ENCODE data around the gene CAPN13. TPM values are rescaled to one million over a fixed set of nuclear protein-coding genes. Genes with fewer than 3 reads are reported as not detected.

CAPN13 gene
- polyA plus RNA-seq, 3 donors from 2014 or later, result not detected

DNA sequence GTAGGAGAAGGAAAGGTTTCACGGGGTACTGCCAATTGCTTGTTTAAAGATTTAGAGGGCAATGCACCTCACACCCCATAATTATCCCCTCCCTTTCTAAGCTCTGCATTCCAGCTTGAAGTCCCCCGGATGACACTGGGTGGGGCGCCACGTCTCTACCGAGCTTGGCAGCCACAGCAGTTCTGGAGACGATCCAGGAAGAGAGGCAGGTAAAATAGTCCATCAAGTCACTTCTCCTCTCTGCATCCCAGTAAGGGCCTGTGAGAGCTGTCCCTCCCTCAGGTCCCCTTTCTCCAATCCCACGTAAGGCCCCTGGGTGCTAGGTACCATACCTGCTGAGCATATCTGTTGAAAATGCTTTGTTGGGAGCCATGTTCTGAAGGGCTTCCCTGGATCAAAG, 65.7 kb downstream of the CAPN13 start:
- H3K36me3 Mint-ChIP-seq, result peaks cover 0 to 3% (median 0%) of the 10 kb centered on the region in 3 donors
- no peaks in the 10 kb centered on the region for H3K9me3 Mint-ChIP-seq
- H3K27ac Mint-ChIP-seq, result no peak overlapping the region
- DNase-seq, result no peak
- peaks cover under 1 to 3% (median 2%) of the 10 kb centered on the region in 3 donors for H3K27me3 Mint-ChIP-seq (ENCODE audit: low read depth in 3 of 3)
- no peaks in the 10 kb centered on the region for H3K4me1 Mint-ChIP-seq
- no peak overlapping the region for H3K4me3 Mint-ChIP-seq

DNA sequence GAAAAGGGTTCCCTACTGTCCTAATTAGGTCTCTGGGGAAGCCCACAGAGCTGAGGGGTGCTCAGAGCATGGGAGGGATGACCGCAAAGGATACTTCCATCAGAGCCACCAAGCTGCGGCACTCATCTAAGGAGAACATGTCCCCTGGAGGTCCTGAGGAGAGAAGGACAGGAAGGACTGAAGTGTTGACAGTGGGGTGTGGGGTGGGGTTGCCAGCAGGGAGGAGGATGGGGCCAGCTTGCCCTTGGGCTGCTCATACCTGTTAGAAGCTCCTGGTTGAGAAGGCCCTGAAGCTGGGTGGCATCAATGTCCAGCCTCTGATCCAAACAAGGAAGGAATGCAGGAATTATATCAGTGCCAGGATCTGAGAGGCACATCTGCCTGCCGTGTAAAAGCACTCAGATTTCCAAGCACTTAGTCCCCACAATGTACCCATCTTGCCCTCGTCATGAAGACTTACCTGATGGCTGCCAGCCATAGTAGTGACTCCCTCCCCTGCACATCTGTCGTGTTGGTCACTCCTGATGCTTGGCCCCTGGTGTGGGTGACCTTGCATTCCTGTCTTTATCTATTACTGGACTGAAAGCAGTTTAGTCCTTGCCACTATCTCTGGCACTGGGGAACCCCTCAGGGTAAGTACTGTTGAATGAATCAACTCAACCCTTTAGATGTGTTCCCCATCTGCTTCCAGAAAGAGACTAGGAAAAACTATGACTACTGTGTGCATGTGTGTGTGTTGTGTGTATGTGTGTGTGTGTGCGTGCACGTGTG, 68.9 kb downstream of the CAPN13 start:
- peaks cover 0 to 3% (median 0%) of the 10 kb centered on the region in 3 donors for H3K27me3 Mint-ChIP-seq (ENCODE audit: low read depth in 3 of 3)
- H3K27ac Mint-ChIP-seq, result no peak overlapping the region
- H3K9me3 Mint-ChIP-seq, result no peaks in the 10 kb centered on the region
- H3K4me1 Mint-ChIP-seq, result no peaks in the 10 kb centered on the region
- peaks cover 0 to 3% (median 0%) of the 10 kb centered on the region in 3 donors for H3K36me3 Mint-ChIP-seq
- H3K4me3 Mint-ChIP-seq, result no peak overlapping the region
- no peak for DNase-seq

DNA sequence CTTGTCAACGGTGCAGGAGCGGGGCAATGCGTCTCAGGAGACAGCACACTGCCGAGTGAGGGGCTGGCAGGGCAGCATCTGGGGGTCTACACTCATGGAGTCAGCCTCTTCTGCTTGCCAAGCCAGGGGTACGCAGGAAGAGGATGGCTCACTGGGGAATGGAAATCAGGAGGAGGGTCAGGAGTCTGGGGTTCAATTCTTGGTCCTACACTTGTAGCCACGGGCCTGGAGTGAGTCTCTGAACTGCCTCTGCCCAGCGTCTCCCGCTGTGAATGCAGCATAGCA, 70.0 kb downstream of the CAPN13 start:
- H3K27me3 Mint-ChIP-seq (ENCODE audit: low read depth in 3 of 3), result peaks cover 0 to 3% (median 0%) of the 10 kb centered on the region in 3 donors
- no peak overlapping the region for H3K4me3 Mint-ChIP-seq
- H3K4me1 Mint-ChIP-seq, result no peaks in the 10 kb centered on the region
- no peak overlapping the region for H3K27ac Mint-ChIP-seq
- H3K9me3 Mint-ChIP-seq, result no peaks in the 10 kb centered on the region
- no peak for DNase-seq
- H3K36me3 Mint-ChIP-seq, result no peaks in the 10 kb centered on the region

DNA sequence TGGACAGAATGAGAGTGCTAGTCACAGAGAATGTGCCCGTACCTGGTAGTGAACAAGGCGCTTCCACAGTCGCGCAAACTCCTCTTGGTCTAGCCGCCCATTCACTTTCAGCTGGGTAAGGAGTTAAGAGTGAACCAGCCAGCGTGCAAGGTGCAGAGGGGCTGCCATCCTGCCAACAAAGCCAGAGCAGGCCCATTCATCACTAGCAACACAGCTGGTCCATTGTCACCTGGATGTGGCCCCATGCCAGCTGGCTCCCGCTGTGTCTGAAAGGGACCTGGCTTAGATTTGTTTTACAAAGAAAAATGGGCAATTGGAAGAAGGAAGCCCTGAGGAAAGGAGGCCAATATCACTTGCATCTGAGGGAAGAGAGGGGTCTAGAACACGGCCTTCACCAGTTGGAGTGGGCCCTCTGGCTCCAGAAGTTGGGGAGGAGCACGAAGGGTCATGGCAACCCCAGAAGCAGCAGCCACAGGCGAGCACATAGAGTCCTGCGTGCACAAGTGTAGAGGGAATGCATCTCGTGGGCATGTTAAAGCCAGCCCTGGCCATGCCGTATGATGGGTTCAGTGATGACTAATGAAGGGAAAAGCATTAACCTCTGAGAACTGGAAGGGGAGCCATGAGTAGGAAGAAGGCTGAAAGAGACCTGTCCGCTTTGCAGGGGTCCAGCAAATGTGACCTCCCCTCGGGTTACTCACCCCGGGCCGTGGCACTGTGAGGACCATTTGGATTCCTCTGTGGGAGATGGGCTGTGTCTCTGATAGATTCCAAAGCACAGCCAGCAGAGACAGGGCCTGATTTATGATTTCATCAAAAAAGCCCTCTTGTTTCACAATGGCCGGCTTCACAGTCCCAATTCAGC, 70.6 kb downstream of the CAPN13 start:
- Mint-ChIP-seq H3K27ac (no peak overlapping the region), H3K4me1 (no peaks in the 10 kb centered on the region), H3K4me3 (no peak overlapping the region), H3K36me3 (no peaks in the 10 kb centered on the region), H3K9me3 (no peaks in the 10 kb centered on the region), H3K27me3 (ENCODE audit: low read depth in 3 of 3) (peaks cover 0 to 3% (median 0%) of the 10 kb centered on the region in 3 donors)
- DNase-seq, result no peak

DNA sequence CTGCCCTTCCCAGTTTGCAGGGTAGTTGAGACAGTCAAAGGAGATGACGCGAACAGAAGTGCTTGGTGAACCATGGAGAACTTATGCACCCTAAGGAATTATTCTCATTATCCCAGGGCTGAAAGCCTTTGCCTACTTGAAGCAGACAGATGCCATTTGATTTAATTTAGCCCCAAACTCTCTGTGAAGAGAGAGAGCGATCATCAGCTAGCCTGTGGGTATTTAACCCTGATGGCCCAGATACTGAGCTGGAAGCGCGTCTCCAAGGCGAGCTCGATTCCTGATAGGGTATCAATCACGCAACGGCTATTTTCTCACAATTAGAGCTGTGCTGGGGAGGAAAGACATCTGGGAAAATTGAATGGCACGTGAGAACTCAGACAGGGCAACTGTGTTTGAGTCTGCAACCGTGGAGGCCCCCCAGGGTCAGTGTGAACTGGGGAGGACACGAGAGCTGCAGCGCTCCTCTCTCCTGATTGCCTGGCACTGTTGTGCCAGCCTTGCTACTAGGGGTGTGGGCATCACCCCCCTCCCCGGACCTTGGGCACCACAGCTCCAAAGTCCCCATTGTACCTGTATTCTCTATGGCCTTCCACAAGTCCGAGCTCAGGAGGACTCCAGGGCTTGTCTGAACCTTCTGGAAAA, 73.2 kb downstream of the CAPN13 start:
- H3K27ac Mint-ChIP-seq, result no peak overlapping the region
- H3K4me3 Mint-ChIP-seq, result no peak overlapping the region
- DNase-seq, result no peak
- H3K9me3 Mint-ChIP-seq, result no peaks in the 10 kb centered on the region
- no peaks in the 10 kb centered on the region for H3K4me1 Mint-ChIP-seq
- H3K27me3 Mint-ChIP-seq (ENCODE audit: low read depth in 3 of 3), result no peaks in the 10 kb centered on the region
- H3K36me3 Mint-ChIP-seq, result no peaks in the 10 kb centered on the region

DNA sequence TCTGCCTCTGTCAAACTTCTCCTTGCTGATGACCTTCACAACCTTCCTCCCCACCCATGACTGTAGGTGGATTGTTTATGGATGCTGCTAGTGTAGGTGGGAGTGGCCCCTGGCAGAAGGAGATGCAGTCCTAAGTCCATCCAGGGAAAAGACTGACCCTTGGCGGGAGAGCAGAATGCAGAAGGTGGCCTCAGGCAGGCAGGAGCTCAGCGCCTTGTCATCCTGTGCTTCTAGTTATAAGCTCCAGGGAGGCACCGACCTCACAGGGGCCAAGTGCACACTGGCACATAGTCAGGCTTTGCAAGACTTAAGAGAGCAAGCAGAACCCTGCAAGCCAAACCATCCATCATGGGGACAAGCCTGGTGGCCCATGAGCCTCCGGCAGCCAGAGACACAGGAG, 74.4 kb downstream of the CAPN13 start:
- H3K9me3 Mint-ChIP-seq, result no peaks in the 10 kb centered on the region
- DNase-seq, result no peak

DNA sequence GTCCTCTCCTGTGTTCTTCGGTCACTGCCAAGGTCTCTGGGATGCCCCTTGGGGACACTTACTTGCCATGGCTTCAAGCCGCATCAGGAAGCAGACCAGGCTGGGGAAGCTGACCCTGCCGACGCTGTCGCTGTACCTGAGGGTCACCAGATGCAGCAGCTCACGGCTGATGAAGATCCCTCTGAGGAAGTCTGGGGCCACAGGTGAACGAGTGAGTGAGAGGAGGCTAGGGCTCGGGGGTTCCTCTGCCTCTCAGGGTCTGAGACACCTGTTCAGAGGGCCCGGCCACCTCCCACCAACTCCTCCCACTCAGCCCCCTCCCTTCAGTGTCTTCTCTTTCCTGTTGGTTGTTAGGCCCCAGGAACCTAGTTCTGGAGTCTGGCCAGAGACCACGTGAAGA, 74.9 kb downstream of the CAPN13 start:
- H3K27ac Mint-ChIP-seq, result no peak overlapping the region
- H3K36me3 Mint-ChIP-seq, result no peaks in the 10 kb centered on the region
- H3K27me3 Mint-ChIP-seq (ENCODE audit: low read depth in 3 of 3), result no peaks in the 10 kb centered on the region
- H3K9me3 Mint-ChIP-seq, result no peaks in the 10 kb centered on the region
- H3K4me1 Mint-ChIP-seq, result no peaks in the 10 kb centered on the region
- no peak overlapping the region for H3K4me3 Mint-ChIP-seq
- DNase-seq, result no peak

More for the DNA sequence above, 74.4 kb downstream of the CAPN13 start:
- Mint-ChIP-seq H3K27ac (no peak overlapping the region), H3K27me3 (ENCODE audit: low read depth in 3 of 3) (no peaks in the 10 kb centered on the region), H3K4me1 (no peaks in the 10 kb centered on the region), H3K36me3 (no peaks in the 10 kb centered on the region), H3K4me3 (no peak overlapping the region)

DNA sequence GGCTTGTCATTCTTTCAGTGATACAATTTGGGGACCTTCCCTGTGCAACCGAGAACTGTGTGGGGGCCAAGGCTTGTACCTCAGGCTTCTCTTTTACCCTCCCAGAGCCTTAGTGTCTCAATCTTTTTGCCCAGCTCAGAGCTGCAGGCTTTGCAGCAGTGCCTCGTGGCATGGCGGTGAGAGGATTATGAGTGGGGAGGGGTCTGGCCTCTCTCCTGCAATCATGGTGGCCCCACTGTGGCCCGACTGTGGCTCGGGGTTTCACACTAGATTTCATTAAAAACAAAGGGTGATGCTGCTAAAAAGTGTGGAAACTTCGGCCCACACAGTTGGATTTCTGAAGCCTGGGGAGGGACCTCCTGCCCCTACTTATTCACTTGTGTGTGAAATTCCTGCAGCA, 75.5 kb downstream of the CAPN13 start:
- no peak for DNase-seq
- Mint-ChIP-seq H3K4me1 (no peaks in the 10 kb centered on the region), H3K4me3 (no peak overlapping the region), H3K36me3 (no peaks in the 10 kb centered on the region), H3K27ac (no peak overlapping the region), H3K9me3 (no peaks in the 10 kb centered on the region), H3K27me3 (ENCODE audit: low read depth in 3 of 3) (no peaks in the 10 kb centered on the region)

DNA sequence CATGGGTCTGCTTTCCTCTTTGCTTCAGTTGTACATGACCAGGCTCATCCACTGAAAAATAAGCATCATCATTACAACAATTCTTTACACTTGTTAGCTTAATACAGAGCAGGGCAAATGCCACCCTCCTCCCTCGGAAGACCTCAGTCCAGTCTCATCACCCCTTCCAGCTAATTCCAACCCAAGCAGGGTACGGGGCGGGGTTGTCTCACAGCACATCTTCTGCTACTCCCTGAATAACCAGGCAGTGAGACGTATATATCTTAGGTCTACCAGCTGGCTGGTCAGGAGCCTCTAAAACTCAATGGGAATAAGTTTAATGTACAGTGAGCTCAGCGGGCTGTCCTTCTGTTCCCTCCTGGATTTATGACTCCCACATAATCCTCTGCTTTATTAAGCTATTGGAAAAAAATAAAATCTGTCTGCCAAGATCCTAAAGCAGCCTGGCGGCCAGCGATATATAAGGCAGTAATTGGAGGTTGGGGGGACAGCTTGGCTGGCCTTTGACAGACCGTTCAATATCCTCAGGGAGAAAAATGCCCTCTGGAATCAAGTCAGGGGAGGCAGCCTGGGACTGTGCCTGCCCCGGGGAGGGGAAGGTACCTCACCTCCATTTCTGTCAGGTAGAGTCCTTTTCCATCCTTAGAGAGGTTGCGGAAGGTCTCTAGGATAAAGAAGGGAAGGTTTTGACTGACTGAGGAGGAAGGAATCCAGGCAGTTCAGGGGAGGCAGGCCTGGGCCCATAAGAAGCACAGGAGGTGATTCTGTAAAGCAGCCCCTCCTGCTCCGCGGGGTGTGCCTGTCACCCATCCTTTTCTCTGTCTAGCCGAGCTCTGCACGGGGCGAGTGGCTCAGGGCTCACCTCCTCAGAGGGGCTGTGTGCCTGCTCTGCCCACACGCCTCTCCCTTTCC, 76.3 kb downstream of the CAPN13 start:
- H3K9me3 Mint-ChIP-seq, result no peaks in the 10 kb centered on the region
- no peak overlapping the region for H3K27ac Mint-ChIP-seq
- no peaks in the 10 kb centered on the region for H3K4me1 Mint-ChIP-seq
- no peak overlapping the region for H3K4me3 Mint-ChIP-seq
- DNase-seq, result no peak
- no peaks in the 10 kb centered on the region for H3K36me3 Mint-ChIP-seq
- H3K27me3 Mint-ChIP-seq (ENCODE audit: low read depth in 3 of 3), result no peaks in the 10 kb centered on the region

DNA sequence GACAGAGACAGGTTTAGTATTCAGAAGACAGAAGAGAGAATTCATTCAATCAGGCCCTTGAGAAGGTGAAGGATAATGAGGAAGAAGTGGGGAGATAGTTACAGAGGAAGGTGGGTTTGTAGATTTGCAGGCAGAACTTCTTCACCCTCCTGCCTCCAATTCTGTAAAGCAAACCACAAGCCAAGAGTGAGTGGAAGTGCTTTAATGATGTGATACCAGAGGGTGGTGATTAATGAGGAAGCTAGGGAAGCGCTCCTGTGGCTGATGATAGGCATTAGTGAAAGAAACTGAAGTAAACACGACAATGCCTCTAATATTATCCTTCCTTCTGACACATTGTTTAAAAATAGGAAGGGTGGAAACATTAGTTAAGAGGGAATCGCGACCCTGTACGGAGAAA, 78.2 kb downstream of the CAPN13 start:
- no peaks in the 10 kb centered on the region for H3K4me1 Mint-ChIP-seq
- no peak overlapping the region for H3K4me3 Mint-ChIP-seq
- no peak overlapping the region for H3K27ac Mint-ChIP-seq
- H3K36me3 Mint-ChIP-seq, result no peaks in the 10 kb centered on the region
- peaks cover 0 to 8% (median 6%) of the 10 kb centered on the region in 3 donors for H3K27me3 Mint-ChIP-seq (ENCODE audit: low read depth in 3 of 3)
- no peak for DNase-seq
- H3K9me3 Mint-ChIP-seq, result no peaks in the 10 kb centered on the region

DNA sequence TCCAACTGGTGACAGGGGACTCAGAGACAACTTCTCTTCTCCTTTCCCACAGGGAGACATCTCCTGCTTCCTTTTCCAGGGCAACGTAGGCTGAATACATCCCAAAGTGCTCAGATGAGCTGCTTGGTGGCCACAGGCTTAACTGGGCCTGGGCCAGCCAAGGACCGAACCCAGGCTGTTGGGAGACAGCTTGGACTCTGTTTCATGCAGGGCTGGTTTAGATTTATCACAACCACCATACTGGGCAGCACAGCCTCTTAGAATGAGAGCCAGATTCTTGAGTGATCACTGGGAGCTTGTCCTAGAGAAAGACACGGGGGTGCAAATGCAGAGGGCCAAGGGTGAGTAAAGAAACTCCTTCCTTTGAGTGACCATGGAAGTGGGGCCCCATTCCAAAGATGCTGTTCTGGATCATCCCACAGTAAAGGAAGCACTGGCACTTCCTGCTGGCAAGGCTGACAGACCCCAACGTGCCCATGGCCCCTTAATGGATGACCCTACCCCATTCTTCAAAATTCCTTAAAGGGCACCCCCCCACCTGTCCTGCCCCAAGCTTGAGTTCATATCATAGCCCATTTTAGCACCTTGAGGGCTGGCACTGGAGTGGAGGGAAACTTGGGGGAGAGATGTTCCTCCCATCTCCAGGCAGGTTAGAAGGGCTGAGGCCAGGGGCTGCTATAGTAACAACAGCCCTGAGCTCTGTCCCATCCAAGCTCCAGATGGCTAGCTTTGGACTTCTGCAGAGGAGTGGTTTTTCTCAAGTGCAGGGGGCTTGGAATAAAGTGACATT, 84.1 kb downstream of the CAPN13 start:
- DNase-seq, result no peak
- Mint-ChIP-seq H3K4me3 (no peak overlapping the region), H3K9me3 (no peaks in the 10 kb centered on the region), H3K27ac (no peak overlapping the region), H3K27me3 (ENCODE audit: low read depth in 3 of 3) (peaks cover 5 to 16% (median 10%) of the 10 kb centered on the region in 3 donors), H3K36me3 (no peaks in the 10 kb centered on the region), H3K4me1 (no peaks in the 10 kb centered on the region)

DNA sequence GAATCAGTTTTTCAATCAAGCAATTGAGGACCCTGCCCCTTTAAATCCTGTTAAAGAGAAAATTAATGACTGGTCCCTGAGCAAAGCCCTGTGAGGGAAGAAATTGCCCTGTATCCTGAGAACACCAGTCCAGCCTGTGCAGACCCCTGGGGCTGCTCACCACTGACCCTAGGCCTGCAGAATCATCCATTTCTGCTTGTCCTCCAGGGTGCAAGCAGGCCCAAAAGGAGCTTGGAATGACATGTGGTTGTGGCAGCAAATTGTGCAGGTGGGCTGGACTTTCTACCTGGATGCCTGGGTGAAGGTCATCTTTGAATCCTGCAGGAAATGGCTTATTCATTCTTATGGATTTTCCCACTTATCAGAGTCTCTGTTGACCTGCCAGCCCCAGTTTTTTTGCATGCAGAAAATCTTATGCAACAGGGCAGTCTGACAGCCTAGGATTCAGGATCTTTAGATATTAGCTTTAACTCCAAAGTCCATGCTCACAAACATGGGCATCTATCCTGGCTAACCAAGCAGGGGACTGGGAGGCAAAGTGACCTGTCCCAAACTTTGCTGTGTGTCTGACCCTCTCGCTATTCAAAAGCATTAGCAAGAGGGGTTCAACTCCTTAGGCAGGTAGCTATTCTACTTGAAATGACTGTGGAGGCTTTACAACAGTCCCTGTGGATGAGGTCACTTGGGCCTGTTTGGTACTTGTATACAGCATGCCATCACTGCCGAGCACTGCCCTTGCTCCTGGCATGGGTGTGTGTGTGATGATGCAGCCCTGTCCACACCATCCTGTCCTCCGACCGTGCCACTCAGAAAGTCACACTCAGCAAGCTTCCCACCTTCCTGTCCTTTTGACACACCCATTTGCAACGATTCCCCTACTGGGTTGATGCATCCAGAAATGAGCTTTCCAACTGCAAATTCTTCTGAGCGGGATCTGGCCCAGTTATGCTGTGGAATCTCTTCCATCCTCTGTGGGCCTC, 85.3 kb downstream of the CAPN13 start:
- no peaks in the 10 kb centered on the region for H3K36me3 Mint-ChIP-seq
- no peak for DNase-seq
- no peak overlapping the region for H3K4me3 Mint-ChIP-seq
- no peaks in the 10 kb centered on the region for H3K9me3 Mint-ChIP-seq
- H3K4me1 Mint-ChIP-seq, result no peaks in the 10 kb centered on the region
- peaks cover 5 to 18% (median 12%) of the 10 kb centered on the region in 3 donors for H3K27me3 Mint-ChIP-seq (ENCODE audit: low read depth in 3 of 3)
- H3K27ac Mint-ChIP-seq, result no peak overlapping the region
